ENCODE data around the gene RHOT2. TPM values are rescaled to one million over a fixed set of nuclear protein-coding genes. Genes with fewer than 3 reads are reported as not detected.

RHOT2 gene
- total RNA-seq, 2 experiments from 2014 or later: 110 TPM

DNA sequence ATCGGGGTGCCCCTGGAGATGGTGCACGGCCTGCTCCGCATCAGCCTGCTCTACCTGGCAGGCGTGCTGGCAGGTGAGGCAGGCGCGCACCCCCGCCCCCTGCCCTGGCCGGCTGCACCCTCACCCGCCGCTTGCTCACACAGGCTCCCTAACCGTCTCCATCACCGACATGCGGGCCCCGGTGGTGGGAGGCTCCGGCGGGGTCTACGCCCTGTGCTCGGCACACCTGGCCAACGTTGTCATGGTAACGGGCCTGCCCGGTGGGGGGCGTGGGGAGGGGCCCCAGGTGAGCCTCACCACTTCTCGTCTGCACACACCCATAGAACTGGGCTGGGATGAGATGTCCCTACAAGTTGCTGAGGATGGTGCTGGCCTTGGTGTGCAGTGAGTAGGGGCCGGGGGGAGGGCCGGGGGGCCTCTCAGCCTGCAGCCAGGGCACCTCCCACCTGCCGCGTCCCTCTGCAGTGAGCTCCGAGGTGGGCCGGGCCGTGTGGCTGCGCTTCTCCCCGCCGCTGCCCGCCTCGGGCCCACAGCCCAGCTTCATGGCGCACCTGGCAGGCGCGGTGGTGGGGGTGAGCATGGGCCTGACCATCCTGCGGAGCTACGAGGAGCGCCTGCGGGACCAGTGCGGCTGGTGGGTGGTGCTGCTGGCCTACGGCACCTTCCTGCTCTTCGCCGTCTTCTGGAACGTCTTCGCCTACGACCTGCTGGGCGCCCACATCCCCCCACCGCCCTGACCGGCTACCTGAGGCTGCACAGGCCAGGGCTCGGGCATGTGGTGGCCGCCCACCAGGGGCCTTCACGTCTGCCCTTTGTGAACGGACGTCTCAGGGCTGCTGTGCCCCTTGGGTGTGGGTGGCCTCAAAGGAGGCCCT lies 9.6 kb downstream of the RHOT2 start:
- no peak overlapping the region for H3K27ac Mint-ChIP-seq
- no peaks in the 10 kb centered on the region for H3K9me3 Mint-ChIP-seq
- no peak for ATAC-seq
- H3K4me3 Mint-ChIP-seq: no peak overlapping the region
- intact Hi-C loops (cut with micrococcal nuclease): no loop called here
- ChIA-PET POLR2A (no interaction called here), CTCF (interaction anchor here (0.8 to 1.1 kb wide), 2 partner anchors 10 to 29 kb away, joined by 3 read pairs; partner anchors contain the start of gene RHOT2)
- TF ChIP-seq, protein P1, sequence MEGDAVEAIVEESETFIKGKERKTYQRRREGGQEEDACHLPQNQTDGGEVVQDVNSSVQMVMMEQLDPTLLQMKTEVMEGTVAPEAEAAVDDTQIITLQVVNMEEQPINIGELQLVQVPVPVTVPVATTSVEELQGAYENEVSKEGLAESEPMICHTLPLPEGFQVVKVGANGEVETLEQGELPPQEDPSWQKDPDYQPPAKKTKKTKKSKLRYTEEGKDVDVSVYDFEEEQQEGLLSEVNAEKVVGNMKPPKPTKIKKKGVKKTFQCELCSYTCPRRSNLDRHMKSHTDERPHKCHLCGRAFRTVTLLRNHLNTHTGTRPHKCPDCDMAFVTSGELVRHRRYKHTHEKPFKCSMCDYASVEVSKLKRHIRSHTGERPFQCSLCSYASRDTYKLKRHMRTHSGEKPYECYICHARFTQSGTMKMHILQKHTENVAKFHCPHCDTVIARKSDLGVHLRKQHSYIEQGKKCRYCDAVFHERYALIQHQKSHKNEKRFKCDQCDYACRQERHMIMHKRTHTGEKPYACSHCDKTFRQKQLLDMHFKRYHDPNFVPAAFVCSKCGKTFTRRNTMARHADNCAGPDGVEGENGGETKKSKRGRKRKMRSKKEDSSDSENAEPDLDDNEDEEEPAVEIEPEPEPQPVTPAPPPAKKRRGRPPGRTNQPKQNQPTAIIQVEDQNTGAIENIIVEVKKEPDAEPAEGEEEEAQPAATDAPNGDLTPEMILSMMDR (IDR thresholded peaks at IDR 0.05): no peak
- H3K4me1 Mint-ChIP-seq (ENCODE audit: low read depth): peaks cover 26% of the 10 kb centered on the region
- no peak for DNase-seq
- peaks cover 7% of the 10 kb centered on the region for H3K27me3 Mint-ChIP-seq
- peaks cover 16% of the 10 kb centered on the region for H3K36me3 Mint-ChIP-seq (ENCODE audit: low read depth)

DNA sequence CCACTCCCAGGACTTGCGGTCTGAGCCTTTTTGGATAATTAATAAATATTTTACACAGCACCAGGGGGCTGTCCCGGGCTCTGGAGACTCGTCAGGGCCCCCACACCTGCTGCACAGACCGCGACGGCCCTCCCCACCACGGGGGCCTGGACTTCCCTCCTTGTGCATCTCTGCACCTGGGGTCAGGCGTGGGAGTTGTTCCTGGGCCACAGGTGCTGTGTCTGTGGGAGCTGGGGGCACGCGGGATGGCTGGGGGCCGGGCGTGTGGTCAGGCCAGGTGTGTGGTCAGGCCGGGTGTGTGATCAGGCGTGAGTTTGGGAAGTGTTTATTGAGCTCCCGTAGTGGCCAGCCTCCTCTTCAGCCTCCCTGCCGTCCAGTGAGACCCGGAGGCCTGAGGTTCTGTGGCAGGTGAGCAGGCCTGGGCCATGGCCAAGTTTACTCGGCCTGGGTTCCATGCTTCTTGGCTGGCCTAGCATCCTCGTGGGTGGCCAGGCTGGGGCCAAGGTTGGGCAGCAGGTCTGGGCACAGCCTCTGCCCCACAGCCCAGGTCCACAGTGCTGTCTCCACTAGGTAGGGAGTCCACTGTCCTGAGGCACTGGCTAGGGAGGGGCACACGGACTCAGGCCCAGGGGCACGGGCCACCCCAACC lies 10.4 kb downstream of the RHOT2 start:
- DNase-seq: no peak
- Mint-ChIP-seq H3K9me3 (no peaks in the 10 kb centered on the region), H3K36me3 (ENCODE audit: low read depth) (peaks cover 19% of the 10 kb centered on the region), H3K27me3 (peaks cover 7% of the 10 kb centered on the region), H3K27ac (no peak overlapping the region), H3K4me1 (ENCODE audit: low read depth) (peaks cover 34% of the 10 kb centered on the region), H3K4me3 (peak overlapping the region; percentile 11)
- TF ChIP-seq, protein P1 (IDR thresholded peaks at IDR 0.05): no peak
- intact Hi-C loops (cut with micrococcal nuclease): no loop called here
- ChIA-PET POLR2A (interaction anchor here (0.5 to 1.4 kb wide), 6 partner anchors 8 to 1310 kb away, joined by 3 to 9 read pairs (median 3); partner anchors contain the start of genes RHOT2 and WDR90), CTCF (interaction anchor here (1.0 to 1.4 kb wide), 2 partner anchors 11 to 29 kb away, joined by 3 to 9 read pairs; partner anchors contain the start of genes RHOT2 and WDR90)
- no peak for ATAC-seq

DNA sequence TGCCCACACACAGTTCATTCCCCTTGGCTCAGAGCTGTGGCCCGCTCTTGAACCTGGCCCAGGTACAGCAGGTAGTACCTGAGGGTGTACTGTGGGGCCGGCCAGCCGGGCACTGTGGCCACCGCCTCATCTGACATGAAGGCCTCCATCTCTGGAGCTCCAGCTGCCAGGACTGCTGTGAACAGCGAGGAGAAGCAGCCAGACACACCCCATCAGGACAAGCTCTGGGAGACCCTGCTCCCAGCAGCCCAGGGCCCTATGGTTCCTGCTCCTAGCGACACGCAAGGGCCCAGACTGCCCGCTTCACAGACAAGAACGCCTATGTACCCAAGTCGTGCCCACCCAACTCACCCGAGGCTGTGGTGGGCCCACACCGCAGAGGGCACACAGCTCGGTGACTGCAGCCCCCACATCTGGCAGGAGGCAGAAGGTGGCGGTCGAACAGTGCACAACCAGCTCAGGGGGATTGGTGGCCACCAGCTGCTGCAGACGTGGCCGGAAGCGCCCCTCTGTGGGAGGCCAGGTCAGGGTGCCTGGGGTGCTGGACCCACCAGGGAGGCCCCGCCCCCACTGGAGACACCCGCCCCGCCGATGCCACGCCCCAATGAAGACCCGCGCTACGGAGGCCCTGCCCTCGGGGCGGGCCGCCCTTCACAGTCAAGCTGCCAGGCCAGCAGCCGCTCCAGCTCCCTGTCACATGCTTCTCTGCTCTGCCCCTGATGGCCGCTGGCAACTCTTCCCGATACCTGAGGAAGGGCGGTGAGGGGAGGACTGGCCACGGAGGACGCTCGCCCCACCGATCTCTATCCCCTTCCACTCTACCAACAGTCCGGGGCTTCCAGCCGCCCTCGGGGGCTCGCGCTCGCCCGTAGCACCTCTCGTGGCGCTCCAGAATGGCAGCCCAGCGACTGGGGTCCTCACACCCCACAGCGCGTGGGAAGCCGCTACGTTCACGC lies 11.2 kb downstream of the RHOT2 start:
- Mint-ChIP-seq H3K9me3 (no peaks in the 10 kb centered on the region), H3K4me3 (peak overlapping the region; percentile 75), H3K36me3 (ENCODE audit: low read depth) (peaks cover 20% of the 10 kb centered on the region), H3K4me1 (ENCODE audit: low read depth) (peaks cover 36% of the 10 kb centered on the region), H3K27me3 (peaks cover 7% of the 10 kb centered on the region), H3K27ac (peak overlapping the region; percentile 65)
- TF ChIP-seq, protein P1 (IDR thresholded peaks at IDR 0.05): no peak
- DNase-seq: peak; percentile 61
- intact Hi-C loops (cut with micrococcal nuclease): no loop called here
- ATAC-seq: peak; percentile 26
- CTCF ChIA-PET: interaction anchor here (1.0 to 1.4 kb wide), 2 partner anchors 12 to 30 kb away, joined by 3 to 9 read pairs; partner anchors contain the start of genes RHOT2 and WDR90
- POLR2A ChIA-PET: interaction anchor here (0.5 to 2.7 kb wide), 8 partner anchors 9 to 1309 kb away, joined by 3 to 11 read pairs (median 3); partner anchors contain the start of genes RHOT2 and WDR90

DNA sequence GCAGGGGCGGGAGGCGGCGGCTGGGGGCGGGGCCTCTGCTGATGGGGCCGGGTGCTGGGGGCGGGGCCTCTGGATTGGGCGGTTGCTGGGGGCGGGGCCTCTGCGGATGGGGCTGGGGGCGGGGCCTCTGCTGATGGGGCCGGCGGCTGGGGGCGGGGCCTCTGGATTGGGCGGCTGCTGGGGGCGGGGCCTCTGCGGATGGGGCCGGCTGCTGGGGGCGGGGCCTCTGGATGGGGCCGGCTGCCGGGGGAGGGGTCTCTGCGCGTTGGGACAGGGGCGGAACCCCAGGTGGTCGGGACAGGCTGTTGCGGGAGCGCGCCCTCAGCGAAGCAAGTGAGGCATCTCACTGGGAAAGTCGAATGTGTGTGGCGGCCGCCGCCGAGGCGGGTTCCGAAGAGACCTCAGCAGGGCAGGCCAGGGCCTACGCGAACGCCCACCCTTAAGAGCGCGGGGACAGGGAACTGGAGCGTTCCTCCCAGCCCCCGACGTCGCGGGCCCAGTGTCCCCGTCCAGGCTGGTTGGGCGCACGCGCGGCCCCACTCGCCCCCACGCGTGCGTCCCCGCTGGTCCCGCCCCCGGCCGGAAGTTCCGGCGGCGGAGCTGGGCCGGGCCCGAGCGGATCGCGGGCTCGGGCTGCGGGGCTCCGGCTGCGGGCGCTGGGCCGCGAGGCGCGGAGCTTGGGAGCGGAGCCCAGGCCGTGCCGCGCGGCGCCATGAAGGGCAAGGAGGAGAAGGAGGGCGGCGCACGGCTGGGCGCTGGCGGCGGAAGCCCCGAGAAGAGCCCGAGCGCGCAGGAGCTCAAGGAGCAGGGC lies 12.1 kb downstream of the RHOT2 start, which contains the start of gene STUB1:
Gene STUB1 (plus strand): TSS at position 597 of the 811 bp plus-strand sequence. CDS start 116 bp downstream, at position 713.
- Mint-ChIP-seq H3K9me3 (no peaks in the 10 kb centered on the region), H3K27me3 (peaks cover 6% of the 10 kb centered on the region), H3K4me1 (ENCODE audit: low read depth) (peaks cover 40% of the 10 kb centered on the region), H3K36me3 (ENCODE audit: low read depth) (peaks cover 20% of the 10 kb centered on the region), H3K27ac (peak within 1 kb of the TSS; percentile 90), H3K4me3 (peak within 1 kb of the TSS; percentile 83)
- ATAC-seq: peak; percentile 67
- ChIA-PET POLR2A (interaction anchor here (0.6 to 2.7 kb wide), 11 partner anchors 9 to 625 kb away, joined by 3 to 16 read pairs (median 5); partner anchors contain the start of genes METTL26, RHOT2, WDR24 and WDR90), CTCF (interaction anchor here (1.2 to 1.4 kb wide), 3 partner anchors 12 to 106 kb away, joined by 3 to 9 read pairs (median 3); partner anchors contain the start of gene RHOT2)
- DNase-seq: peak; percentile 88
- TF ChIP-seq, protein P1 (IDR thresholded peaks at IDR 0.05): no peak
- intact Hi-C loops (cut with micrococcal nuclease): no loop called here

All from activated CD8-positive, alpha-beta T cell treated with anti-CD3 and anti-CD28 coated beads for 36 hours (primary cell).